Measurements from ENCODE around the gene CD1C.
"Not testable (repeated sequence)": the region's sequence is repeated elsewhere in the genome, so short reads cannot be mapped to it uniquely, and the experiment has no call there.

CD1C gene

DNA sequence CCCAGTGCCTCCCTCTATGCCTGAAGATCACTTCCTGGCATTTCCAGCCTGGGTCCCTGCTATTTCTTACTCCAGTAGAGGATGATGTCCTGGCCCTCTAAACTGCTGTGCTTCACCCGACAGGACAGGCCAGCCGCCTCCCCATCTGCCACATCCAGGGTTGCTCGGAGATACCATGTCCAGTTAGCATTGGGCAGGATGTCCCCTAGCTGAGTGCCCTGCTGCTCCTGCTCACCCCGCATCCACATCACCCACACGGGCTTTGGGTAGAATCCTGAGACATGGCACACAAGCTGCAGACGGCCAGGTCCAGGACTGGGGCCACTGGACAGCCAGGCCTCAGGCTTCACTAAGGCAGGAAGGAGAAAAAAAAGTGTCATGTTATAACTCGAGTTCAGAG, 39.6 kb downstream of the CD1C start:
- DNase-seq = no peak

DNA sequence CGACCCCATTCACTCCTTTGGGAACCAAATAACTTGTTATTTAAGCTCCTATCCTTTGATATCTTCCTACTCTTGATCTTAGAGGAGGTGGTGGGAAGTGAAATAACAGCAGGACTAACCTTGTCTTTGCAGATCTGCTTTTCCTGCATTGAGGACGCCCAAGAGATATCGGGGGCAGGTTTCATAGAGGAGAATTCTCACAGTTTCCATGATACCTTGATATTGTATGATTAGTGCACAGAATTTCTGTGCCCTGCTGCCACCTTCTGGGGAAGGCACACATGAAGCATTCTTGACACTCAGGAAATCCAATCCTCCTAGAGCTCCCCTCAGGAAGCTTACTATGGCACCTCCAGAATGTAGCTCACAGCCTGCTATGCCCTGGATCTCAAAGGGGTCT, 40.0 kb downstream of the CD1C start:
- peak; percentile 61 for DNase-seq

DNA sequence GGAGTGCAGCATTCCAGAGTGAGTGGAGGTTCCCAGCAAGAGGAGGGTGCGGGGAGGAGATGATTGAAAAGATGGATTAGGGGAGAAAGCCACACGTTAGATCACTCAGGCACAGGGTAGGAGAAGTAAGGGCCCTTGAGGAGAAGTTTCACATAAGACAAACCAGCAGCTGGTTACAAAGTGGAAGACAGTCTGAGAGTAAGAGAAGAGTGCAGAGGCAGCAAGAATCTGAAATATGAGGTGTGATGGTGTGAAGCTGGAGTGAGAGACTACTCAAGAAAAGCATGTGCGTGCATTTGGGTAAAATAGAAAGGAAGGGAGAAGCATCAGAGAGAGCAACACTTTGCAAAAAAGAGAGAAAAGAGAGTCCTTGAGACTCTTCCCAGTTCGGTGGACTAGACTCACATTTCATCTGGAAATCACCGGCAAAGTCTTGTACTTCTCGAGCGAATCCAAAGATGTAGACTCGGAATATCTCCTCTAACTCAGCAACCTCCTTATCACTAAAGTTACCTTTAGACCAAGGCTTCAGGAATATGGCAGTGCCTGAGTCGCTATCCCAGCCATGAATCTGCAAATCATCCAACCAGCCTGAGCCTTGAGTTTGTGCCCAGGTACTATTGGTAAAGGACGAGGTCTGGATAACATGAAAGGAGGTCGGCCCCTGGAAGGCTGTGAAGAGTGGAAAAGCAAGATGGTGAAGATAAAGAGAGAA, 40.8 kb downstream of the CD1C start:
- DNase-seq = no peak

DNA sequence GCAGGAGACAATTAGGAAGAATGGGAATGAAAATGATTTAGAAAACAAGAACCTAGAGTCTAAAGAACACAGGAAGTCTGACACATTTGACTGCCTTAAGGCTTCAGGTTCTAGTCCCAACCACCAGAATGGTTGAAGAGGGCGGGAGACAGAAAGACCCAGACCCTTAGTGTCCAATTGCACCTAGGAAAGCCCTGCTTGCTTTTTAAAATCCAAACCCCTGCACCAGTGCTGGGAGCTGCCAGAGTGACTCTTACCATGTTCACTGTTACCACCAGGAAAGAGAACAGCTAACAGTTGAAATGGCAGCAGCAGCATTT, 41.3 kb downstream of the CD1C start:
- no peak for DNase-seq

DNA sequence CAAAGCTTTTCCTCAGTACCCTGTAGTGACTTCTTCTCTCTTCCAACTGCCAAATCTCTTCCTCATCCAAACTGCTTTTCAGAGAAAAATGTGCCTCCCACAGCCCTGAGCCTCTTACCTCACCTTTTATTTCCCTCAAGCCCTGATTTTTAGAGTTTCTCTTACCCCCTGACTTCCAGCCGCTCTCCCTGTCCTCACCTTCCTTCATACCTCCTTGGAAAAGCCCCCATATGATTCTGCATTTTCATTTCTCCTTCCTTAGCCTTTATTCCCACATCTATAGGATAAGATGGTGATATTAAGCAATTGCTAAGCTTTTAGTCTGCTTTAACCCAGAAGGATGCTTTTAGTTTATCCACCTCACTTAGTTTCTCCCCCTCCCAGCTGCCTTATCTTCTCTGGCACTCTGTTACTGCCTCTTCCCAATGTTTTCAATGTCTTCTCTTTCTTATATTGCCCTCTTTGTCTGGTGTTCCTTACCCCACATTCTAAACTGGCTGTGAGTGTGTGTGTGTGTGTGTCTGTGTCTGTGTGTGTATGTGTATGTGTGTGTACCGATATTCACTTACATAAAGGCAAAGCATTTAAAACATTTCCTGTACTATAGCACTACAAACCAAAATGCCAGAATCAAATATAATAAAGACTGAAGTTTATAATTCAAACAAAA, 41.9 kb downstream of the CD1C start, which contains the start of gene CD1B:
Gene CD1B (minus strand): TSS at position 51 of the 670 bp plus-strand sequence. CDS start 108 bp downstream, outside the sequence.
- DNase-seq = no peak

DNA sequence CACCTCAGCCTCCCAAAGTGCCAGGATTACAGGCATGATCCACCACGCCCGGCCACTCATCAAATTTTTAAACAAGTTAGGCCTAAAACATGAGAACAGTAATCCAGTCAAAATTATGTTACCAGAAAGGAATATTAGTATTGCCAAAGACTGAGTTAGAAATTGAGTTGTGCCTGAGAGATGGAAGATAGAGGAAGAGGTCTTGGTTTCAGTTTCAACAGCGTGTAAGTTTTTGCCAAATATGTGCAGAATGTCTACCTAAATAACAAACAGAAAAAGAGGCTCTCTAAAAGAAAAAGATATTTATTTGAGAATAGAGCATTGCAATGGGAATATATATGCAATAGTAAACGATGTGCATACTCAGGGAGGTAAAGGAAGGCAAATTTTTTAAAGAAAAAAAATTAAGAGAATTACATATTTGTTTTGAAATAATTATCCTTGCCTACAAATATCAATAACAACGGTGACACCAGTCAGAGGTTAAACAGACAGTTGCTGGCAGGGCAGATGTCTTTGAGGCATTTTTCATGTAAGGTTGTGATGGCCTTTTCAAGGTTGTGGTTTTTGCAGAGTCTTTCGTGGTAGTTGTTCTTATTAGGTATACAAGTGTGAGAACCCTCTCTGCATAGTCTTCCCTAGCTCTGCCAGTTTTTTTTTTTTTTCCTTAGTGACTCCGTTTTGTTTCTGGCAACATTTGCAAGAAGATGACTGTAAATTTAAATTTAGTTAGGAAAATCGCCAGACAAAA, 43.9 kb downstream of the CD1C start:
- no peak for DNase-seq

DNA sequence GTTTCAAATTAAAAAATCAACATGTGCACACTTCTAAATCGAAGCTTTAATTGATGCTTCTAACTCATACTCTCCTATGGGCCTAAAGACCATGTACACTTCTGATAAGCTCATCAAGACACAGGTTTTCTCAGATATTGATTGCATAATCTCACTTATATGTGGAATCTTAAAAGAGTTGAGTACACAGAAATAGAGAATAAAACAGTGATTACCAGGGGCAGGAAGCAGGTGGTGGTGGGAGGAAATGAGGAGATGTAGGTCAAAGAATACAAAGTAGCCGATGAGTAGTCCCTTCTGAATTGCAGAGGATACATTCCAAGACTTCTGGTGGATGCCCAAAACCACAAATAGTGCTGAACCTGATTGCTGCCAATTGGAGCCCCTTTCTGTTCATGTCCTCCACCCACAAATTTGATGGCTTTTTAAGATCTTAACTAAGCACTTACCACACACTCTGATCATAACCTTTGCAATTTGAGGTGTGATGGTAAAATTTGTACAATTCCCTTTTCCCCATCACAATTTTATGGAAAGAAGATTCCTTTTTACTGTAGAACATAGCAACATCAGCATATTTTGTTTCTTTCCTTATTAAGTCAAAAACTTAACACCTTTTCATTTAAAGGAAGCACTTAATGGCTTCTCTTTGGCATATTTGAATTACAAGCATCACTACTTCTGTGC, 44.9 kb downstream of the CD1C start:
- no peak for DNase-seq

DNA sequence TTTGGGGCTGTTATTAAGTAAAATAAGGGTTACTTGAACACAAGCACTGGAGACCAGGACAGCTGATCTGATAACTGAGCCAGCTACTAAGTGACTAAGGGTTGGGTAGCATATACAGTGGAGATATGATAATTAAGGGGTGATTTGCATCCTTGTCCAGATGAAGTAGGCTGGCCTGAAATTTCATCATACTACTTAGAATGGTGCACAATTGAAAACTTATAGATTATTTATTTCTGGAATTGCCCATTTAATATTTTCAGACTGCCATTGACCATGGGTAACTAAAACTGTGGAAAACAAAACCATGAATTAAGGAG, 45.5 kb downstream of the CD1C start:
- DNase-seq = no peak

DNA sequence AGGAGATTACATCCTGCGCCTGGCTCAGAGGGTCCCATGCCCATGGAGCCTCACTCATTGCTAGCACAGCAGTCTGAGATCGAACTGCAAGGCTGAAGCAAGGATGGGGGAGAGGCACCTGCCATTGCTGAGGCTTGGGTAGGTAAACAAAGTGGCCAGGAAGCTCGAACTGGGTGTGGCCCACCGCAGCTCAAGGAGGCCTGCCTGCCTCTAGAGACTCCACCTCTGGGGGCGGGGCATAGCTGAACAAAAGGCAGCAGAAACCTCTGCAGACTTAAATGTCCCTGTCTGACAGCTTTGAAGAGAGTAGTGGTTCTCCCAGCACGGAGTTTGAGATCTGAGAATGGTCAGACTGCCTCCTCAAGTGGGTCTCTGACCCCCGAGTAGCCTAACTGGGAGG, 46.7 kb downstream of the CD1C start:
- not testable (repeated sequence) for DNase-seq

Measured in NCI-H1105 treated with DMSO at 0.1 percent for 48 hours (cell line).